Astrocyte (in vitro differentiated cells and primary cell): ENCODE measurements around the gene ADAMTS17. TPM values are rescaled to one million over a fixed set of nuclear protein-coding genes. Genes with fewer than 3 reads are reported as not detected.

Experiments
- DNase-seq: peaks from one replicate; pipeline ENCODE4 v3.0.0-alpha.2; 2010; ENCODE audit warnings: low read depth
- FAIRE-seq: peaks from 2 replicates; lab custom pipeline; 2011; peaks lifted over from hg19 to GRCh38; lab: Jason Lieb, UNC
- H2AFZ ChIP-seq: 2 replicates; pipeline ENCODE4 v1.6.0; 2012; ENCODE audit warnings: low read depth, low read length, inconsistent platforms
- H3K27ac ChIP-seq: 2 replicates; pipeline ENCODE4 v1.5.1; 2011; ENCODE audit warnings: low read depth, low read length, inconsistent platforms
- H3K27me3 ChIP-seq: 2 replicates; pipeline ENCODE4 v1.6.0; 2011; ENCODE audit warnings: low read length, inconsistent platforms; ENCODE audit not compliant: insufficient read depth
- H3K36me3 ChIP-seq: 2 replicates; pipeline ENCODE4 v1.5.1; 2011; ENCODE audit warnings: low read length, inconsistent platforms; ENCODE audit not compliant: insufficient read depth
- H3K4me1 ChIP-seq: 2 replicates; pipeline ENCODE4 v1.5.1; 2011; ENCODE audit warnings: low read length, inconsistent platforms; ENCODE audit not compliant: insufficient read depth
- H3K4me2 ChIP-seq: 2 replicates; pipeline ENCODE4 v1.6.0; 2012; ENCODE audit warnings: low read length, inconsistent platforms
- H3K4me3 ChIP-seq: 2 replicates; pipeline ENCODE4 v1.5.1; 2011; ENCODE audit warnings: low read depth, mild to moderate bottlenecking, low read length, inconsistent platforms; ENCODE audit not compliant: insufficient read depth
- H3K79me2 ChIP-seq: 2 replicates; pipeline ENCODE4 v1.6.0; 2012; ENCODE audit warnings: mild to moderate bottlenecking, low read length, inconsistent platforms; ENCODE audit not compliant: insufficient read depth
- H3K9ac ChIP-seq: 2 replicates; pipeline ENCODE4 v1.6.0; 2012; ENCODE audit warnings: mild to moderate bottlenecking, low read length, inconsistent platforms
- H3K9me3 ChIP-seq: 2 replicates; pipeline ENCODE4 v1.5.1; 2012; ENCODE audit warnings: low read depth, mild to moderate bottlenecking, low read length, inconsistent platforms; ENCODE audit not compliant: insufficient read depth
- H4K20me1 ChIP-seq: 2 replicates; pipeline ENCODE4 v1.6.0; 2012; ENCODE audit warnings: low read length, inconsistent platforms; ENCODE audit not compliant: insufficient read depth
- H3K27ac Mint-ChIP-seq: one replicate; pipeline ENCODE4 v1.8.0; 2021; ENCODE audit warnings: mild to moderate bottlenecking, mixed read lengths; ENCODE audit not compliant: unreplicated experiment
- H3K27me3 Mint-ChIP-seq: one replicate; pipeline ENCODE4 v1.8.0; 2021; ENCODE audit warnings: low read depth, mixed read lengths; ENCODE audit not compliant: unreplicated experiment
- H3K36me3 Mint-ChIP-seq: one replicate; pipeline ENCODE4 v1.8.0; 2021; ENCODE audit warnings: low read depth, mixed read lengths; ENCODE audit not compliant: unreplicated experiment
- H3K4me1 Mint-ChIP-seq: one replicate; pipeline ENCODE4 v1.8.0; 2021; ENCODE audit warnings: low read depth, mixed read lengths; ENCODE audit not compliant: unreplicated experiment
- H3K4me3 Mint-ChIP-seq: one replicate; pipeline ENCODE4 v1.8.0; 2021; ENCODE audit warnings: mild to moderate bottlenecking, moderate library complexity, mixed read lengths; ENCODE audit not compliant: unreplicated experiment
- H3K9me3 Mint-ChIP-seq: one replicate; pipeline ENCODE4 v1.8.0; 2021; ENCODE audit warnings: mild to moderate bottlenecking, mixed read lengths; ENCODE audit not compliant: unreplicated experiment
- CTCF ChIP-seq: IDR thresholded peaks from 2 replicates; pipeline ENCODE4 v1.5.1; 2011; ENCODE audit warnings: low read depth, mild to moderate bottlenecking, inconsistent platforms, low read length, moderate library complexity; ENCODE audit not compliant: insufficient read depth
- EZH2 ChIP-seq: IDR thresholded peaks from 2 replicates; pipeline ENCODE4 v1.6.1; 2012; ENCODE audit warnings: mild to moderate bottlenecking, low read length, inconsistent platforms; ENCODE audit not compliant: insufficient read depth
- total RNA-seq: library from RNA; stranded (reverse); gene quantifications from 2 replicates; pipeline ENCODE4 v1.2.1, GENCODE V29; 2021

The ADAMTS17 gene
- total RNA-seq, 1 donor from 2014 or later: 0.27 TPM

GRCh38 chr15:100156201-100156600, 185.6 kb downstream of the ADAMTS17 start:
- Mint-ChIP-seq H3K9me3 (no peaks in the 10 kb centered on the region), H3K4me1 (no peaks in the 10 kb centered on the region), H3K36me3 (no peaks in the 10 kb centered on the region), H3K4me3 (no peak overlapping the region), H3K27me3 (peaks cover 14% of the 10 kb centered on the region), H3K27ac (no peak overlapping the region)
- Histone ChIP-seq H3K36me3 (no peaks in the 10 kb centered on the region), H3K9me3 (no peaks in the 10 kb centered on the region), H4K20me1 (no peaks in the 10 kb centered on the region), H3K4me3 (no peak overlapping the region), H3K4me1 (no peaks in the 10 kb centered on the region), H3K79me2 (no peaks in the 10 kb centered on the region), H3K27ac (no peak overlapping the region), H2AFZ (no peak overlapping the region), H3K27me3 (no peaks in the 10 kb centered on the region), H3K9ac (no peak overlapping the region), H3K4me2 (no peak overlapping the region)
- no peak for FAIRE-seq
- TF ChIP-seq EZH2 (no peak), CTCF (no peak)
- DNase-seq: no peak

GRCh38 chr15:100154338-100154737, 187.4 kb downstream of the ADAMTS17 start:
- FAIRE-seq (no peak), DNase-seq (no peak)
- no peak overlapping the region for H3K27ac Mint-ChIP-seq
- H3K27me3 ChIP-seq: no peaks in the 10 kb centered on the region
- no peak overlapping the region for H3K9ac ChIP-seq
- no peak overlapping the region for H3K27ac ChIP-seq
- H3K27me3 Mint-ChIP-seq: peaks cover 26% of the 10 kb centered on the region
- TF ChIP-seq CTCF (no peak), EZH2 (no peak)
- H3K4me1 Mint-ChIP-seq: no peaks in the 10 kb centered on the region
- H3K36me3 Mint-ChIP-seq: no peaks in the 10 kb centered on the region
- H3K4me3 Mint-ChIP-seq: no peak overlapping the region
- no peak overlapping the region for H3K4me3 ChIP-seq
- no peak overlapping the region for H3K4me2 ChIP-seq
- H2AFZ ChIP-seq: no peak overlapping the region
- H3K79me2 ChIP-seq: no peaks in the 10 kb centered on the region
- H3K4me1 ChIP-seq: no peaks in the 10 kb centered on the region
- peaks cover 3% of the 10 kb centered on the region for H3K9me3 Mint-ChIP-seq
- no peaks in the 10 kb centered on the region for H3K36me3 ChIP-seq
- H4K20me1 ChIP-seq: no peaks in the 10 kb centered on the region
- H3K9me3 ChIP-seq: no peaks in the 10 kb centered on the region

- Mint-ChIP-seq H3K36me3 (peaks cover 2% of the 10 kb centered on the region), H3K9me3 (peaks cover 17% of the 10 kb centered on the region), H3K27ac (no peak overlapping the region), H3K27me3 (peaks cover 26% of the 10 kb centered on the region), H3K4me1 (no peaks in the 10 kb centered on the region), H3K4me3 (no peak overlapping the region)
- peaks cover 6% of the 10 kb centered on the region for H3K9me3 ChIP-seq
- no peaks in the 10 kb centered on the region for H3K4me1 ChIP-seq
- TF ChIP-seq EZH2 (no peak), CTCF (no peak)
- no peak overlapping the region for H3K27ac ChIP-seq
- no peak overlapping the region for H3K4me2 ChIP-seq
- H2AFZ ChIP-seq: no peak overlapping the region
- H3K9ac ChIP-seq: no peak overlapping the region
- no peaks in the 10 kb centered on the region for H3K79me2 ChIP-seq
- no peaks in the 10 kb centered on the region for H4K20me1 ChIP-seq
- no peaks in the 10 kb centered on the region for H3K36me3 ChIP-seq
- no peak overlapping the region for H3K4me3 ChIP-seq
- DNase-seq (no peak), FAIRE-seq (no peak)
- no peaks in the 10 kb centered on the region for H3K27me3 ChIP-seq
Observed at GRCh38 chr15:100152463-100152862, 189.3 kb downstream of the ADAMTS17 start.
